ENCODE results near the gene MAP7D2.

GRCh38 chrX:20037186-20037585, 79.5 kb downstream of the MAP7D2 start:
- TF ChIP-seq EZH2phosphoT487 (IDR thresholded peaks at IDR 0.05; ENCODE audit: low read length), result no peak
- TF ChIP-seq CTCF (IDR thresholded peaks at IDR 0.05; ENCODE audit: low read length), result no peak
- no peak for TF ChIP-seq EZH2 (optimal IDR thresholded peaks at IDR 0.05; ENCODE audit: low read depth, low read length)

Data from MM.1S (cell line).